ENCODE results near the gene EPHA6. TPM values are rescaled to one million over a fixed set of nuclear protein-coding genes. Genes with fewer than 3 reads are reported as not detected.

EPHA6 gene
- total RNA-seq, 1 donor from 2014 or later = 0.98 TPM

- ATAC-seq = no peak
- intact Hi-C loops (cut with DNase I) = no loop called here
These were observed 981.6 kb downstream of the EPHA6 start for GRCh38 chr3:97795951-97796350.

More at GRCh38 chr3:97795951-97796350, 981.6 kb downstream of the EPHA6 start:
- no peak for DNase-seq (ENCODE audit: low spot score)

All from sciatic nerve (tissue), 2 donors.